ENCODE measurements around the gene CCDC50.

Gene CCDC50

DNA sequence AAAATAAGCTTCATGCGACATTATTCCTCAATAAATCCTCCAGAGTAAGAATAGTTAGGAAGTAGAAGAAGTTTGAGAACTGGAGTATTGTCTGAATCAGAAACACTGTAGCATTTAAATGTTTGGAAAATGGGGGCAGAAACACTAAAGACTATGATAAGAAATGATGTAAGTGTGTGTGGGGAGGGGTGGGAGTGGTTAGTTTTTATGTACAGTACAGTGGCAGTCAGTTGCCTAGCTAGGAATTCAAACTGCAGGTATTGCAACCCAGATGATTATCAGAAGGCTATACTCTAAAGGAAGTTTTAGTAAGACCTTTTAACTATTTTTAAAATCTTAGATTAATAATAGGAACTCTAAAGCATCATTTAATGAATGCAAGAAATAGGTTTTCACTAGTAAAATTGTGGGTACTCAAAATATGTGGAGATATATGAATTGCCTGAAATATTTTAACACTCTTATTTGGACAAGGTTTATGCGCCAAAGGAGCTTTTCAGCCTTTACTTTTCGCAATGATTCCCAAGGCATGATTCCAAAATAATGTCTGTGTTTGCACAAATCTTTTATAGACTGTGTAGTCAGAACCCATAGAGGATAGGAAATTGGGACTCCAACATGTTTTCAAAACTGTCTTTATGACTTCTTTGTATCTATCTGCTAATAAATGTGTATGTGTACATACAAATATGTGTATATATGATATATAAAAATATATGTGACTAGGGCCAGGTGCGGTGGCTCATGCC is 8.0 kb upstream of the CCDC50 start:
- DNase-seq, result no peak

DNA sequence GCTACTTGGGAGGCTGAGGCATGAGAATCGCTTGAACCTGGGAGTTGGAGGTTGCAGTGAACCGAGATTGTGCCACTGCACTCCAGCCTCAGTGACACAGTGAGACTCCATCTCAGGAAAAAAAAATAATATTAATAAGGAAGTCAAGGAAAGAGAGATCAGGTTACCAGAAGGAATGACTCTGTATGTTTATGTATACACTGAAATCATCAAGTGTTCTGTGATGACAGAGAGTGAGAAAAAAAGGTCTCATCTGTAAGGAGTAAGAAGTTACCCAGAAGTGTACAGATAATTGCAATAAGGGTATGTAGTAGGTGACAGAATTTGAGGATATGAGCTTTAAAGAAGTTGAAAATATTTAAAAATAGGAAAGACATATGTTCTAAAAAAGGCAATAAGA is 4.3 kb upstream of the CCDC50 start:
- DNase-seq, result no peak

DNA sequence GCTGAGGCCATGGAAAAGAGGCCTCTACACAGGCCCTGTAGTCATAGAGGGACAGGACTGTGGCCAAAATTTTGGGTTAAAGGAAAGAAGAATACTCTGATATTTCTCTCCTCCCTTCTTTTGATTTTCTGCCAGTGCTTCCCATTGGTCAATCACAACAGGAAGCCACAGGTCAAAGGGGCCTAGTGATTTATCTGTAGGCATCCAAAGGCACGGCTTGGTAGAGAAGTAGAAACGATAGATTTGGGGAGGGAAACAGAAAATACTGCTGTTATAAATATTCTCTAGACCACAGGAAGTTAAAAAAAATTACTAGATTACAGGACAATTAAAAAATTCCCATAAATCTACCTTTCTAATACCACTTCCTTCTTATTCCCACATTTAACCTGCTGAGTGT is 1.7 kb upstream of the CCDC50 start:
- DNase-seq, result no peak

DNA sequence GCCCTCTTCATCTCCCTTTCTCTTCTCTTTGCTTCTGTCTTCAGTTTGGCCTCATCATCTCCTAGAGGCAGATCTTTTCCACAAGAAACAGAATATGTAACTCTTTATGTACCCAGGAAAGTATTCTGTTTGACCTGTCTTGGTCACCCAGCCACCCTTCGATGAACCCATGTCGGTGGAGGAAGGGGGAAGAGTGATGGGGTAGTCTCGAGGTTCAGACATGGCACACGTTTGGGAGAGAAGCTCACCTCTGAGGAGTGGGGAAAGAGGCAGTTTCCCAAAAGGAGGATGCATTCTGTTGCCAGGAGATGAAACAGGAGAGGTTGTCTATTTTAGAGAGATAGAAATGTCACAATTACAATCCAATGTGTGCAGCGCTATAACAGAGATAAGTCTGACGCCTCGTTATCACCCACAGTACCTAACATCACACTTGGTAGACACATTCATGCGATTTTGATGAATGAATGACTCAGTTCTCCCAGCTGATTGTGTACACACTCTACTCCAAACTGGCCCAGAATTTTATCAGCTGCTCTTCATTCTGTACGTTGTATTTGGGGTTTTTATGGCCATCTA is 722 bp upstream of the CCDC50 start:
- peak; percentile 18 for DNase-seq

DNA sequence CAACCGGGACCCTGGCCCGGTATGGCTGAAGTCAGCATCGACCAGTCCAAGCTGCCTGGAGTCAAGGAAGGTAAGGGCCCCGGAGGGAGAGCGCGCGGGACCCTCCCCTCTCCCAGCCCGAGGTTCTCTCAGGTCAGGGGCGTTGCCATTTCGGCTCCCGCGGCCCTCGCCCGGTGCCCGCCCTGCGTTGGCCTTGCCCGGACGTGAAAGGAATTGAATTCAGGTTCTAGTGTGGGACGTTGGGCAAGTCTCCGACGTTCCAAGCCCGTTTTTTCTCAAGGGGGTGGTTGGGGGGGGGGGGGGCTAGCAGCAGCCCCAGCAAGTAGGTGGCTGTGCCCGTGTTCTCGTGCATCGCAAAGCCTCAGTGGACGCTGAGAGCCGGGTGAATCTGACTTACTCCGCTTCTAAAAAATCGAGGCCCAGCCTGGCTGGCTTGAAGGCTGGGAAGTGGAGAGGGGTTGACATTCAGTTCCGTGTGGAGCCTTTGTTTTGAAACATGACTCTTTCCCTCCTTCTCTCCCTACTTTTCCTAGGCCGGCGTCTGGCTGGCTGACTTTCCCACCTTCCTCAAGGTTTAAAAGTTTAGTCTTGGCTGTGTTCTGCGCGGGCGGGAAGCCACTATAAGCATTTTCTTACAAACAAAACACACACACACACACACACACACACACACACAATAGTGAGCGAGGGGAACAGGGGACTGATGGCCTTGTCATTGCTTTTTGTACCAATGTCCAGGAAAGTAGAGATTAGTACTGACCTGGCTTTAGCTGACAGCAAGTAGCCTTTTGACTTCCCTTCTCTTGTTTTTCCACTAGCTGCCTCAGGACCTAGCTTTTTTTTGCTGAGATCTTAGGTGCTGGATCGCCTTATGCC is 698 bp downstream of the CCDC50 start, which contains the start of gene UTS2B:
TSS of gene UTS2B (minus strand) at position 873 of the 876 bp plus-strand sequence. CDS start 48,337 bp downstream, outside the sequence.
- DNase-seq, result peak; percentile 22

DNA sequence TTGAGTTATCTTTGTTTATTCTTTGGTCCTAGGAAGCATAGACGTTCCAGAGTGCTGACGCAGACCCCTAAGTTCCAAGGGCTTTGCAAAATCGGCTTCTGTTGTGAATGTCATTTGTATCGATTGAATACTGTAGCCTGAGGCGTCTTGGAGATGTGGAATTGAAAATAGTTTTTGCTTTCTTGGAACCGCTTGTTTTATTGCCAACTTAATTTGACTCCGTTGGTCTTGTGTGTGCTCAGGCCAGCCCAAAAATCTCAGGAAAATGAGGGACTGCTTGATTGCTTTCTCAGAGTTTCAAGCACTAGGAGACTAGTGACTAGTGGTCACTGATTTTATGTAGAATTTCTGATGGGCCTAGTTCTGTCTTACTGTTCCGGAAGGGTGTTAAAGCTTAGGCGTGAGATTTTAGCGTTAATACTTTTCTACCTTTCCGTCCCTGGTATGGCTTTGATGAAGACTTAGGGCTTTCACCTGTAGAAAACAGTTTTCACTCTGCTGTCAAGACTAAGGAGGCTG is 1.4 kb downstream of the CCDC50 start:
- no peak for DNase-seq

DNA sequence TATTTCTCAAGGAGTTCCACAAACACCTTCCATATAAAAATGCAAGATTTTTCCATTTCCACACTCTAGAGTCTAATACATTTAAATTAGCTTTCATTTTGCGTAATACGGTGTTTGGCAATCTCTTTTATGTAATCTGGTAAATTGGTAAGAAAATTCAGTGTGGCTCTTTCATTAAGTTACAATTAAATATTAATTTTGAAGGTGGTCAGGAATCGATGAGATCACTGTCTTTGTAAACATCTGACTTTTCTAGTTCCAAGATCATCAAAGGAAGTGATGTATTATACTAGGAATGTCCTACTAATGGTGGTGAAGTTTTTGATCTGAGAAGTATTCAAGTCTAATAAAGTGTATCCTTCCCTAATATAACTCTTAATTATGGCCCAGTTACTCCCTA is 2.2 kb downstream of the CCDC50 start:
- DNase-seq, result no peak

DNA sequence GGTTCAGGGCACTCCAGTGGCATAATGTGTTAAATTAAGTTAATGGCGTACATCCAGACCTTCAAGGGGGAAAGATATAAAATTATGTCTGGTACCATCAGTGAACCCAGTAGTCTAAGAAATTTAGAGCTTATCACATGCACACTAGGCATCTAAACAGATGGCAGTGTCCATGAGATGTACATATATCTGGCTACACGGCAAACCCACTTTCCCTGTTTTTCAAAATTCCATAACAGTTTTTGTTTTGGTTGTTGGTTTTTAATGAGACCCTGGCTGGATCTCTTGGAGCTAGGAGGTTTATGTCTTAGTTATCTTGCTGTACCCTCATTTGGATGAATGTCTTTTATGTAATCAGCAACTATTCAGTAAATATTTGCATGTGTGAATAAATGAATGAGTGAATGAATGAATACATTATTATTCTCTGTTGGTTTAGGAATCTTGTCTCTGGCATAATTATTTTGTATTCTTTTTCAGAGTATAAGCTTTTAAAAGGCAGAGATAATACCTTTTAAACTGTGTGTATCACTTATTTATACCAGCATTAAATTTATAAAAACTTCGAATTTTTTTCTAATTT is 4.2 kb downstream of the CCDC50 start:
- no peak for DNase-seq

DNA sequence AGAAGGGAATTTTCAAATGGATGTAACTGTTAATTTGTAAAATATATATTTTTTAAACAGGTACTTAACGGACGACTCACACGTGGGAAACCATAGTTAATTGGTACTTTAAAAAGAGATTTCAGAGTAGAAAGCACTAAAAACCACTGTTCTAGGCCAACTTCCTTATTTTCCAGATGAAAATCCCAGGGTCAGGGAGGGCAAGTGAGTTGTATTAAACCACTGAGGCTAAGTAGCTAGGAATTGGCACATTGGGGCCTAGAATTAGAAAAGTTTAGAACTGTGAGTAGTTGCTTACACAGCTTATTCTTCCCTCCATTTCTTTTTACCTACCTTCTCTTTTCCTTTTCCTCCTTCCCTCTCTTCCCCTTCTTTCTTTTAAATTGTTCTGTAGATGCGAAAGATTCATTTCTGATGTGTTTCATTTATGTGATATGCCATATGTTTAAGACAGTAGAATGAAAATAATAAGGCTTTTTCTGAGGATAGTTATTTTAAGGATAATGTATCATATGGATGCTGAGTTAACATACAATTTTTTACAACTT is 5.2 kb downstream of the CCDC50 start:
- no peak for DNase-seq

DNA sequence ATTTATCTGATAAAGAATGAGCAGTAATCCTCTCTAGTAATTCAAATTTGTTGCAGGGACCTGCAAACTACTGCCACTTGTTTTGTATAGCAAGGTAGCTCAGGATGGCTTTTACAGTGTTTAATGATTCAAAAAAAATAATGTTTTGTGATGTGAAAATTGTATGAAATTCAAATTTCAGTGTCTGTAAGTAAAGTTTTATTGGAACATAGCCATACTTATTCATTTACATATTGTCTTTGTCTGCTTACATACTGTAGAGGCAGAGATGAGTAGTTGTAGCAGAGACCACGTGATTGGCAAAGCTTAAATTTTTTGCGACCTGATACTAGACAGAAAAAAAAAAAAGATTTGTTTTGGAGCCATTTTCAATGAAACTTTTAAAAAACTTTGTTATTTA is 7.6 kb downstream of the CCDC50 start:
- DNase-seq, result no peak

DNA sequence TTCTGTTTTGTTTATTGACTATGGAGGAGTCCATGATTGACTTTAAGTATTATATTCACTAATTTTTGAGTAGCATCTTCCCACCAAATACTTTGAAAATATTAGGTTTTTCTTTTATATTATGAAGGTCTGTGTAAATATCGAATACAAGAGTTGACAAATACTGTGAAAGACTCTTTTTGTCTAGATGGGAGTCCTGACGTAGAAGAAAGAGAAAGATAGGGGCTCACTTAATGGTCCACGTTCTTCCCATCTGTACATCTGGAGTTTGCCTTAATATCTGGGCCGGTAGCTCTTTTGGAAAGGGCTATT is 8.9 kb downstream of the CCDC50 start:
- no peak for DNase-seq

DNA sequence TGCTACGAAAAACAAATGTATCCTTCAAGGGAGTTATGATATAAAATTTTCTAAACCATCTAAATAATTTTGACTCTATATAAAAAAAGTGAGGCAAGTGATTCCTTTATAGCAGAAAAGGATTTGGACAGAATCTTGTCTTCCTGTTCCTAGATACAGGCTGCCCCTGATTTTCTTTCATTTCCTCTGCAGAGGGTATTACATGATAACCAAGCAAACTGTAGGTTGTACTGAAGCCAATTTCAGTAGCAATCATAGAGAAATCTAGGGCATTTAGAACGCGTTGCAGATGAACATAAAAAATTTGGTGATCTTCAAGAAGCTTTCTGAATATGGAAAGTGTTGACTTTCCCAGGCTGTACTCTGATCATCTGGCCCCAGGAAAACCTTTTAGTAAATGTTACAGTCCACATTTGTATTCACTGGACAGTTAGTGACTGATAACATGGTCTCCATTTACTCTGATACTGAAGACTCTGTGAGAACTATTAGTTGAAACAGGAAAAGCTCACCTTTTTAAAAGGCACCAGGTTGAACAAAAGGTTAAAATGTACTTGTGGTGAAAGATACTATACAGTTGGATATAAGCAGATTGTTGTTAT is 10.2 kb downstream of the CCDC50 start:
- no peak for DNase-seq

DNA sequence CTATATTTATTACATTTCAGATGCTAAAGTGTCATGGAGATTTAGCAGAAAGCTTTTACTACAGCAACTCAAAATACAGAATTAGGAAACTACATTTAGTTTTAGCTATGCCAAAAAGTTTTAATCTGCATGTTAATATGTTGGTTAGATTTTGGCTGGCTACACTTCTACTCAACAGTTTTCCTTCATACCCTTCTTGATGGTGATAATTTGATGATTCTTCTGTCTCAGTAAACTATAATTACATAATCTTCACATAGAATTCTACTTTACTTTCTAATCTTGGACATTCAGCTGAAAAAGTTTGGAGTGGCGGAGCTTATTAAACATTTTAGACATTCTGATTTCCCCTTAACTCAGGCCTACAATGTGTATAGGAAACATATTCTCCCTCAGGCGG is 11.2 kb downstream of the CCDC50 start:
- no peak for DNase-seq

DNA sequence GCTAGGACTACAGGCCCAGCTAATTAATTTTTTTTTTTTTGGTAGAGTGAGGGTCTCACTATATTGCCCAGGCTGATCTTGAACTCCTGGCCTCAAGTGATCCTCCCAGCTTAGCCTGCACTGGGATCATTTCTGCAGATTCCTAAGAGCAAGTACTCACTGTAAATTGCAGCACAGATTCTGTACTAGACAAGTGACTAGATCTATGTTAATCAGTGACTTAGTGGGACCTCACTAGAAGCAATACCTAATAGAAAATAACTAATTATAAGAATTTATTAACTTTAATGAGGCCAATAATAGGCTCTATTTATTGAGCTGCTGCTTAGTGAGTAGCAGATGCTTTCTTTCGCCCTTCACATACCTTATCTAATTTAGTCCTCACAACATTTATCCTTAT is 11.8 kb downstream of the CCDC50 start:
- DNase-seq, result no peak

DNA sequence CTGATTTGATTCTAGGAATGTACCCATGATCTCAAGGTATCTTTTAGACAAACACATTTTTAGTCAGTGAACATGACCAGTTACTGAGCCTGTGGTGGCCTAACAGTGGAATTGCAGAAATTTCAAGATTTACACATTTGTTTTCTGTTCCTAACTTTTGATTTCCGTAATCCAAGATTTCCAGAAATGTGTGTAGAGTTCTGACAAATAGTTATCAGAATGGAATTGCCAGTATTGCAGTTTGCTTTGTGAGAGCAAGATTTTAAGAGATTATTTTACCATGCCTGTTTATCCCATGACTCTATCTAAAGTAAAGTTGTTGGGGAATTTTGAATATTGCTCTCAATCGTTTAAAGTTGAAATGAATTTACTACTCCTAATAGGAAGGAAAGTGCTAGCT is 12.8 kb downstream of the CCDC50 start:
- DNase-seq, result no peak

DNA sequence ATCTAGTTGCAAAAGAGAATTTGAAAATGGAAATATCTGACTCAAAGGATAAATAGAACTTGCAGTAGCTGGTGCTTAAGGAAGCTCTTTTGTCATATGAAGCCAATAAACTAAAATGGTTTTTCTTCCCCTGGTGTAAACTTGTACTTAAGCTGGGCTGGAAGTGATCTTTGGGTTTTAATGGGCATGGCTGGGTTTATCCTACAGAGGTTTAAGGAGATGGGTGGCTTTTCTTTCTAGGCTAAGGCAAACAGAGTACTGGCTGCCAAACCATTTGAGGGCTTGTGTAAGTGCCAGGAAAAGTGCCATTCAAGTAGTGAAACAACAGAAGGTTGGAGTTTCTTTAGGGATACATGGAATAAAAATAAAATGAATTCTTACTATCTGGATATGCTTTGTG is 13.2 kb downstream of the CCDC50 start:
- DNase-seq, result no peak

DNA sequence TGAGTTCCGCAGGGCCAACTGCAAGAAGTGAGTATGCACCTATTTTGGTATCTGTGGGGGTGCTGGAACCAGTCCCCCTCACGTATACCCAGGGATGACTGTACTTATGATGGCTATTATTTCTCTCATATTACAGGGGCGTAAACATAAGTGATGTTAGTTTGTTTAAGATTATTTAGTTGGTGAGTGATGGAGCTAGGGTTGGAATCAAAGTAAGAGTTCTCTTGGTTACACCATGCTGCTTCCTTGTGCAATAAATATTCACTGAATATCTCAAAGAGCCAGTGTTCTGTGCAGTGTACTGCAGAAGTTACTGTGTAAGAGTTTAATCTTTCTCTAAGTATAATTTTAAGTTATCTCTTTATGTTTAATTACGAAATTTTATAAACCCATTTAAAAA is 13.9 kb downstream of the CCDC50 start:
- DNase-seq, result no peak

DNA sequence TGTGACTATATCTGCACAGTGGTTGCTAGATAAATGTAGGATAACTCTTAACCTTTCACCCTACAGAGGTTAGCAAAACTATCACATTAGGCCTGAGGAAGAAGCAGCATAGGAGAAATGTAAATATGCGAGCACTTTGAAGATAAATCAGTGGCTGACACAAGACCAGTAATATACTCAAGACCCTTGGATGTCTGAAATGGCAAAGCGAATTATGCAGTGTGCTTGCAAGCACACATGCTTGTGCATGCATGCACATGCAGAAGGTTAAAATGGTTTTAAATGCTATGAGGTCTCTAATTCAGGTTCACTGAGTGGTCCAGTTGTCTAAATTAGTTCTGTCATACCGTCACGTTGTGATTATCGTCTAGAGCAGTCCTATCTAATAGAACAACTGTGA is 14.7 kb downstream of the CCDC50 start:
- no peak for DNase-seq

DNA sequence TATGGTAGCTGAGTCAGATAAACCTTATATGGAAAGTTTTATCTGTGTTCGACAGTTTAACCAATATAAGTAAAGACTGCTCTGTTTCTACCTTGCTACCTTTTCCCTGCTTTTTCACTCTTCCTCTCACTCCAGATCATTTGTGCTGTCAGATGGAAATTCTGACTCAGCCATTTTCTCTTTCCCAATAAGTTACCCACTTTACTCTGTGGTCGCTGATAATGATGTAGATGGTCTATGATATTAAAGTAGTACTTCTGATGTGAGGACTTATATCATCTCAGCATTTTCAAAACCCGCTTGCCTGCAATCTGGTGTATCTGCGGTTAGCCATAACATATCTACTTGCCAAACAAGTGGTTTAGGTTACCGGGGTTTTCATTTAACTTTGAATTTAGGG is 16.1 kb downstream of the CCDC50 start:
- DNase-seq, result no peak

DNA sequence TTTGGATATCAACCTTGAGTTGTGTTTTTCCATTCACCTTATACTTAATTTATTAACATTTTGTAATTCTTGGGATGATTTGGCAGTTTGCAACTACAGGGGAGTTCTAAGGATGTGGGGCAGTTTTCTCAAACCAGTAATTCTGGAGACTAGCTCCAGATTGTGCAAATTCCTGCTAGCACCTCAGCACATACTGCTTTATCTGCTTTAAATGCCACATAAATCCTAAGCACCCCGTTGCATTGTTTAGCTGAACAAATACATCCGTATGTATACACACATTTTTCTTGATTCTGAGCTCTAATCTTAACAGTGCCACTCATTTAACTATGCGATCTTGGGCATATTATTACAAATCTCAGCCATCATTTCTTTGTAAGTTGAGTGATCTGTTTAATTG is 18.0 kb downstream of the CCDC50 start:
- no peak for DNase-seq

DNA sequence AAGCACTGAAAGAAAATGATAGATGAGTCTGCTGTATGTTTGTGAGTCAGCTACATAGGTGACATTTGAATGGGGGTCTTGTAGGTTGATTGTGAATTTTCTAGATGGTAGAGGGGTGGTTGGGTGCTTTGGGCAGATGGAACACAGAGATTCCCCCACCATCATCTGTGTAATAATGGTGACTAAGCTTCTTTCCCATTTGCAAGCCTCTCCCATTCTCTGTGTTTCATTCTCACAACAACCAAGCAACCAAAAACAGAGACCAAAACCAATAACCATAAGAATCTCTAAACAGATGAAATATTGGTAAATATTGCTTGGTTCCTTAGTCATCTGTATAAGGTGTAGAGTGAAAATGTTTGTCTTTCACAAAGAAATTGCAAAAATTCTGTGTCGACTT is 18.9 kb downstream of the CCDC50 start:
- DNase-seq, result no peak

DNA sequence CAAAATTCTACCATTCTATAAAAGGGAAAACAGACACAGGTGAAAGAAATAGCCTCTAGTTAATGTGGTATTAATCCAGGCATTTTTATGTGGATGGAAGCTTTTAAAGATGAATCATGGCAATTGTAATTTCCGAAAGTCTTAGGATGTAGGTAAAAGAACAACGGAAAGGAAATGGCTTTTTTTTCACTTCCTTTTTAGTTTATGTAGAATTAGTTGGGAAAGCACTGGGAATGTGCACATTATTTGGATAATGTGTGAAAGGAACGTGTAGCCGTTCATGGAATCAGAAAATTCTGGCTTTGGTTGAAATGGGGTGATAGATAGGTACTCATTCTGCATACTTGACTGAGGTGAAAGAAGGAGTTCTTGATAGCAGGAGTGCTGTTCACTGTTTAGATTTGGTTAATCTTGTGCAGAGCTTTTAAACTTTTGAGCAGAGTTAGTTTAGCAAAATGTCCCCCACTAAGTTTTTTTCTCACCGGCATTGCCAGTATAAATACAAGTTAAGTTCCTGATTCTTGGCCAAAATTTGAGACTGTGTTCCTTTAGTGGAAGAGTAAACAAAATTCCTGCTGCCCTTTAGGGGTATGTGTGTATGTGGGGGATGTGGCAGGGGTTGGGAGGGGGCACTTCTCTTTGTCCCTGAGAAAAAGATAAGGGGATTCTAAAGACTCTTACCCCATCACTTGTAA is 21.3 kb downstream of the CCDC50 start:
- no peak for DNase-seq
